ENCODE measurements around the gene EIF2B5. TPM values are rescaled to one million over a fixed set of nuclear protein-coding genes. Genes with fewer than 3 reads are reported as not detected.
A peak's percentile ranks its signal among the peaks of the same experiment; 100 is the strongest.
"Not testable (repeated sequence)": the region's sequence is repeated elsewhere in the genome, so short reads cannot be mapped to it uniquely, and the experiment has no call there.

The EIF2B5 gene
- total RNA-seq, 4 donors from 2014 or later: 45.1 to 49.7 (median 48.1) TPM

DNA sequence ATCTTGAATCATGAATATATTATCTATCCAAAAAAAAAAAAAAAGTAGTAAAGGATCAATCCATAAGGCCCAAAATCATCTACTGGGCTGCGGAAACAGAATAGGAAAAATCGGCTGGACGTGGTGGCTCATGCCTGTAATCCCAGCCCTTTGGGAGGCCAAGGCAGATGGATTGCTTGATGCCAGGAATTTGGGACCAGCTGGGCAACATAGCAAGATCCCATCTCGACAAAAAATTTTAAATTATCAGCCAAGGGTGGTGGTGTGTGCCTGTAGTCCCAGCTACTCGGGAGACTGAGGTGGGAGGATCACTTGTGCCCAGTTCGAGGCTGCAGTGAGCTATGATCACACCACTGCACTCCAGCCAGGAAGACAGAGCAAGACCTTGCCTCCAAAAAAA, 14.0 kb downstream of the EIF2B5 start:
- 90 to 92% methylated on average over 3 to 6 of the region's 6 CpGs for WGBS, 2 donors (ENCODE audit: low coverage in 1 of 2)
- TF ChIP-seq EP300 (IDR thresholded peaks at IDR 0.05; ENCODE audit: low read depth) (no peak), POLR2A (IDR thresholded peaks at IDR 0.05) (no peak), POLR2AphosphoS5 (IDR thresholded peaks at IDR 0.05) (no peak)
- TF ChIP-seq, protein P1, sequence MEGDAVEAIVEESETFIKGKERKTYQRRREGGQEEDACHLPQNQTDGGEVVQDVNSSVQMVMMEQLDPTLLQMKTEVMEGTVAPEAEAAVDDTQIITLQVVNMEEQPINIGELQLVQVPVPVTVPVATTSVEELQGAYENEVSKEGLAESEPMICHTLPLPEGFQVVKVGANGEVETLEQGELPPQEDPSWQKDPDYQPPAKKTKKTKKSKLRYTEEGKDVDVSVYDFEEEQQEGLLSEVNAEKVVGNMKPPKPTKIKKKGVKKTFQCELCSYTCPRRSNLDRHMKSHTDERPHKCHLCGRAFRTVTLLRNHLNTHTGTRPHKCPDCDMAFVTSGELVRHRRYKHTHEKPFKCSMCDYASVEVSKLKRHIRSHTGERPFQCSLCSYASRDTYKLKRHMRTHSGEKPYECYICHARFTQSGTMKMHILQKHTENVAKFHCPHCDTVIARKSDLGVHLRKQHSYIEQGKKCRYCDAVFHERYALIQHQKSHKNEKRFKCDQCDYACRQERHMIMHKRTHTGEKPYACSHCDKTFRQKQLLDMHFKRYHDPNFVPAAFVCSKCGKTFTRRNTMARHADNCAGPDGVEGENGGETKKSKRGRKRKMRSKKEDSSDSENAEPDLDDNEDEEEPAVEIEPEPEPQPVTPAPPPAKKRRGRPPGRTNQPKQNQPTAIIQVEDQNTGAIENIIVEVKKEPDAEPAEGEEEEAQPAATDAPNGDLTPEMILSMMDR (IDR thresholded peaks at IDR 0.05): no peak
- in situ Hi-C loops (cut with MboI; ENCODE audit: low pct_ligation_motif_present in 1 of 4, low pct_unique_long_range_greater_than_20kb in 1 of 4, low sequenced_read_pairs in 3 of 4): loop anchor here in 2 of 4 donors (25.0 kb wide), 2 partner anchors 88 to 262 kb away; partner anchors contain the start of genes ALG3 (in 1 of the 2), EEF1AKMT4 (in 1 of the 2), PARL (in 1 of the 2) and VWA5B2 (in 1 of the 2)

DNA sequence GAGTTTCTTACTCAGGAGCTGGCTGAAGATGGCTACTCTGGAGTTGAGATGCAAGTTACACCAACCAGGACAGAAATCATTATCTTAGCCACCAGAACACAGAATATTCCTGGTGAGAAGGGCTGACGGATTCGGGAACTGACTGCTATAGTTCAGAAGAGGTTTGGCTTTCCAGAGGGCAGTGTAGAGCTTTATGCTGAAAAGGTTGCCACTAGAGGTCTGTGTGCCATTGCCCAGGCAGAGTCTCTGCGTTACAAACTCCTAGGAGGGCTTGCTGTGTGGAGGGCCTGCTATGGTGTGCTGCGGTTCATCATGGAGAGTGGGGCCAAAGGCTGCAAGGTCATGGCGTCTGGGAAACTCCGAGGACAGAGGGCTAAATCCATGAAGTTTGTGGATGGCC, 14.6 kb downstream of the EIF2B5 start:
- H3K27me3 ChIP-seq, H3K4me3 ChIP-seq, DNase-seq, H3K9me3 ChIP-seq, H3K36me3 ChIP-seq, H3K27ac ChIP-seq: not testable (repeated sequence)
- in situ Hi-C loops (cut with MboI; ENCODE audit: low pct_ligation_motif_present in 1 of 4, low pct_unique_long_range_greater_than_20kb in 1 of 4, low sequenced_read_pairs in 3 of 4) (loop anchor here in 2 of 4 donors (25.0 kb wide), 2 partner anchors 88 to 262 kb away; partner anchors contain the start of genes ALG3 (in 1 of the 2), EEF1AKMT4 (in 1 of the 2), PARL (in 1 of the 2) and VWA5B2 (in 1 of the 2)), intact Hi-C loops (cut with DNase I; ENCODE audit: low total_unique reads) (loop anchor here (10.0 kb wide), 1 partner anchor 85 kb away; no protein-coding TSS in a partner anchor)
- WGBS, 2 donors (ENCODE audit: low coverage in 1 of 2): 71% methylated on average over 6 of the region's 6 CpGs; no CpG with 5 or more reads in 1 of the 2 donors
- H3K4me1 ChIP-seq: peaks cover 0 to 23% (median 4%) of the 10 kb centered on the region in 4 donors

More for the DNA sequence above, 14.0 kb downstream of the EIF2B5 start:
- peaks cover 0 to 18% (median 2%) of the 10 kb centered on the region in 4 donors for H3K4me1 ChIP-seq
- H3K36me3 ChIP-seq: peaks cover 0 to 12% (median 2%) of the 10 kb centered on the region in 4 donors
- DNase-seq: no peak
- no peaks in the 10 kb centered on the region for H3K27me3 ChIP-seq
- no peaks in the 10 kb centered on the region for H3K9me3 ChIP-seq
- H3K27ac ChIP-seq: no peak overlapping the region
- intact Hi-C loops (cut with DNase I; ENCODE audit: low total_unique reads): loop anchor here (10.0 kb wide), 1 partner anchor 86 kb away; no protein-coding TSS in a partner anchor
- H3K4me3 ChIP-seq: no peak overlapping the region

DNA sequence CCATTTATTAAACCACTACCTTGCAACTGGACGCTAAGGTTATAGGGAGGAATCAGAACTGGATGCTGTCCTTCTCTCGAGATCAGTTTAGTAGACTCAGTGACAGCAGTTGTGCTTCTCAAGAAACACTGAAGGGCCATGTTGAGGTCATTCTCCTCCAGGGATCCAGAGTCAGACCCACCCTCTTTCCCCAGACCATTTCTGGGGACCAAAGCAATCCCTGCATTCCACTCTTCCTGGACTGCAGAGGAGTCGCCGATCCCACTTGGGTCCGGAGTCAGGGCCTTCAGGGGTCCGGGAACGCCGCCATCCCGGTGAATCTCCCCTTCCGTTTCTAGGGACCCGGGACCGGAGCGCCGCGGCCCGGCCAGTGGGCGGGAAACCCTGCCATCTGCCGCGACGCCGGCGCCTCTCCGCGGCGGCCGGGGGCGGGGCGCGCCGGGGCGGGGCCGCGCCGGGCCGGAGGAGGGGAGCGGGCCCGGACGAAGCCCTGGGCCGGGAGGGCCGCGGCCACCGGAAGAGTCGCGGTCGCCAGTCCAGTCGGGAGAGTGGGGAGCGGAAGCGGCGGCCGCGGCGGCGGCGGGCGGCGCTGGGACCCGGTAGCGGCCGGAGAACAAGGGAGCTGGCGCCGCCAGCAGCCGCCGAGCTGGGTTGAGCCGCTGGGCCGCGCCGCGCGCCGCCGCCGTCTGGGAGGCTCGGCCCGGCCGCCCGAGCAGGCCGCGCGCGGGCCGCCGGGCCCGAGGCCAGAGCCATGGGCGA, 19.9 kb downstream of the EIF2B5 start, which contains the start of gene DVL3:
TSS of gene DVL3 (plus strand) at position 493 of the 759 bp plus-strand sequence. CDS start at position 752, 259 bp downstream.
- DNase-seq: peak; percentile 77
- Histone ChIP-seq H3K4me3 (peak within 1 kb of the TSS; percentile 58 to 93 (median 88)), H3K27ac (peak within 1 kb of the TSS; percentile 91 to 98 (median 93)), H3K36me3 (no peaks in the 10 kb centered on the region), H3K9me3 (no peaks in the 10 kb centered on the region), H3K27me3 (no peaks in the 10 kb centered on the region), H3K4me1 (peaks cover 14 to 43% (median 29%) of the 10 kb centered on the region in 4 donors)
- in situ Hi-C loops (cut with MboI; ENCODE audit: low pct_ligation_motif_present in 1 of 4, low pct_unique_long_range_greater_than_20kb in 1 of 4, low sequenced_read_pairs in 3 of 4): no loop called here
- TF ChIP-seq POLR2A (IDR thresholded peaks at IDR 0.05) (peak; percentile 11), EP300 (IDR thresholded peaks at IDR 0.05; ENCODE audit: low read depth) (no peak), POLR2AphosphoS5 (IDR thresholded peaks at IDR 0.05) (peak; percentile 42 to 66 (median 61))
- TF ChIP-seq, protein P1 (IDR thresholded peaks at IDR 0.05): no peak
- 1% methylated on average over 72 of the region's 84 CpGs; no CpG with 5 or more reads in 1 of the 2 donors for WGBS, 2 donors (ENCODE audit: low coverage in 1 of 2)
- intact Hi-C loops (cut with DNase I; ENCODE audit: low total_unique reads): no loop called here

DNA sequence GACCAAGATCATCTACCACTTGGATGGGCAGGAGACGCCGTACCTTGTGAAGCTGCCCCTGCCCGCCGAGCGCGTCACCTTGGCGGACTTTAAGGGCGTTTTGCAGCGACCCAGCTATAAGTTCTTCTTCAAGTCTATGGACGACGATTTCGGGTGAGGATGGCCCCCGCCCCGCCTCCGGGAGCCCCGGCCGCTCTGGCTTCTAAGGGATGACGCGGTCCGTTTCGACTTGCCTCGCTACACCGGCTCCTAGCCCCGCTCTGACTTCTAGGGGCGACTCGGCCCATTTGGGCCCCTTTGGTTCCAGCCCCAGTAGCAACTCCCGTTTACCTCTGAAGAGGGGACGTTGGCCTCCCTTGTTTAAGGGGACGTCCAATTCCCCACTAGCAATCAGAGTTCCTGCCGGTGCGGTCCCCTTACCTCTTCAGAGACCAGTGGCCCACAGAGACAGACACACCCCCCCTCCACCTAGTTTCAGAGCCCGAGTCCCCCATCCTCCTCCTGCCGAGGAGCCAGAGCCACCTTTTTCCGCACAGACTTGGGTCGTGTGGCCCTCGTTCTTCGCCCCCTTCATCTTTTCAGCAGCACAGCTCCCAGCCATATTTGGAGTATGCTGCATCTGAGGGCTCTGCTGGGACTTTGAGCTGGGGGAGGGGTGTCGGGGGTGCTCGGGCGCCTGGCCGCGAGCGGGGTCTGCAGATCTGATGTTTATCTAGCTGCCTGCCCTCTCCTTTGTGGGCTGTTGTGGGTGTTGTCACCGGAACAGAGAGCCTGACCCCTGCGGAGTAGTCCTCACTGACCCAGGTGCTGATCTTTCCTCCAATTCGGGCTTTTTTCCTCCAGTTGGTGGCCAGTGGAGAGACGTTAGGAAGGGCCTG, 20.7 kb downstream of the EIF2B5 start:
- Histone ChIP-seq H3K27ac (peak overlapping the region; percentile 91 to 98 (median 93)), H3K4me1 (peaks cover 19 to 51% (median 34%) of the 10 kb centered on the region in 4 donors), H3K27me3 (no peaks in the 10 kb centered on the region), H3K36me3 (no peaks in the 10 kb centered on the region), H3K9me3 (no peaks in the 10 kb centered on the region), H3K4me3 (peak overlapping the region; percentile 58 to 93 (median 88))
- TF ChIP-seq EP300 (IDR thresholded peaks at IDR 0.05; ENCODE audit: low read depth) (no peak), POLR2AphosphoS5 (IDR thresholded peaks at IDR 0.05) (no peak), POLR2A (IDR thresholded peaks at IDR 0.05) (no peak)
- TF ChIP-seq, protein P1 (IDR thresholded peaks at IDR 0.05): no peak
- in situ Hi-C loops (cut with MboI; ENCODE audit: low pct_ligation_motif_present in 1 of 4, low pct_unique_long_range_greater_than_20kb in 1 of 4, low sequenced_read_pairs in 3 of 4): no loop called here
- intact Hi-C loops (cut with DNase I; ENCODE audit: low total_unique reads): no loop called here
- DNase-seq: peak; percentile 49
- WGBS, 2 donors (ENCODE audit: low coverage in 1 of 2): 0% methylated on average over 44 of the region's 47 CpGs; no CpG with 5 or more reads in 1 of the 2 donors

Data from transverse colon (tissue), 4 donors.